NOMO-1 treated with DMSO at 0.1 percent for 48 hours (cell line): ENCODE measurements around the gene PRDX2.

Experiments
- DNase-seq: peaks from one replicate; lab custom pipeline; 2025; ENCODE audit not compliant: unreplicated experiment; lab: John Stamatoyannopoulos, UW

Gene PRDX2

GRCh38 chr19:12792853-12793289 is 8.7 kb downstream of the PRDX2 start:
- no peak for DNase-seq

GRCh38 chr19:12792051-12792852 is 9.3 kb downstream of the PRDX2 start:
- DNase-seq = peak; percentile 76

- peak; percentile 91 for DNase-seq
Measured at GRCh38 chr19:12791345-12792050, 10.1 kb downstream of the PRDX2 start, which contains the start of gene JUNB. TSS of gene JUNB (plus strand) at chr19:12791486. CDS start at chr19:12791772, 286 bp downstream.

- peak; percentile 24 for DNase-seq
Measured at GRCh38 chr19:12790628-12791344, 10.8 kb downstream of the PRDX2 start.

- DNase-seq = peak; percentile 96
Measured at GRCh38 chr19:12789904-12790619, 11.5 kb downstream of the PRDX2 start.

- peak; percentile 36 for DNase-seq
Measured at GRCh38 chr19:12789098-12789903, 12.3 kb downstream of the PRDX2 start.

- DNase-seq = peak; percentile 24
Measured at GRCh38 chr19:12788682-12789097, 12.9 kb downstream of the PRDX2 start.

- no peak for DNase-seq
Measured at GRCh38 chr19:12788042-12788681, 13.4 kb downstream of the PRDX2 start.

GRCh38 chr19:12787458-12787857 is 14.1 kb downstream of the PRDX2 start:
- DNase-seq = no peak

- no peak for DNase-seq
Measured at GRCh38 chr19:12786952-12787351, 14.6 kb downstream of the PRDX2 start.

GRCh38 chr19:12786141-12786870 is 15.3 kb downstream of the PRDX2 start:
- peak; percentile 67 for DNase-seq

GRCh38 chr19:12785431-12786031 is 16.1 kb downstream of the PRDX2 start:
- peak; percentile 67 for DNase-seq

- DNase-seq = peak; percentile 9
Measured at GRCh38 chr19:12784871-12785430, 16.6 kb downstream of the PRDX2 start.

- no peak for DNase-seq
Measured at GRCh38 chr19:12784394-12784870, 17.2 kb downstream of the PRDX2 start.

- DNase-seq = no peak
Measured at GRCh38 chr19:12783849-12784393, 17.7 kb downstream of the PRDX2 start.

GRCh38 chr19:12783291-12783848 is 18.2 kb downstream of the PRDX2 start:
- DNase-seq = no peak
